ENCODE data around the gene MATN4. TPM values are rescaled to one million over a fixed set of nuclear protein-coding genes. Genes with fewer than 3 reads are reported as not detected.

The MATN4 gene
- total RNA-seq, 2 donors from 2014 or later, result 0.34 TPM; not detected in 1

- intact Hi-C loops (cut with DNase I), result no loop called here
- 49% methylated on average over 14 of the region's 15 CpGs for WGBS
- no peak overlapping the region for H3K4me3 ChIP-seq
Measured at GRCh38 chr20:45337367-45338120, 29.4 kb upstream of the MATN4 start.

GRCh38 chr20:45336530-45337366, 28.6 kb upstream of the MATN4 start:
- intact Hi-C loops (cut with DNase I), result no loop called here
- H3K4me3 ChIP-seq, result no peak overlapping the region
- H3K27ac ChIP-seq, result peak overlapping the region; percentile 42 to 54
- H3K27me3 ChIP-seq (replicated peaks; ENCODE audit: insufficient read depth), result no peaks in the 10 kb centered on the region
- peaks cover 0 to 5% of the 10 kb centered on the region in 2 donors for H3K36me3 ChIP-seq
- 61% methylated on average over 11 of the region's 11 CpGs for WGBS
- no peaks in the 10 kb centered on the region for H3K9me3 ChIP-seq
- H3K4me1 ChIP-seq (replicated peaks), result peaks cover 12% of the 10 kb centered on the region
- TF ChIP-seq POLR2AphosphoS5 (IDR thresholded peaks at IDR 0.05), result no peak
- TF ChIP-seq CTCF (IDR thresholded peaks at IDR 0.05), result no peak
- peak; percentile 24 for TF ChIP-seq POLR2A (IDR thresholded peaks at IDR 0.05)
- DNase-seq (ENCODE audit: low spot score), result no peak

More at GRCh38 chr20:45337367-45338120, 29.4 kb upstream of the MATN4 start:
- TF ChIP-seq POLR2AphosphoS5 (IDR thresholded peaks at IDR 0.05) (peak; percentile 34), POLR2A (IDR thresholded peaks at IDR 0.05) (no peak), CTCF (IDR thresholded peaks at IDR 0.05) (no peak)
- Histone ChIP-seq H3K27me3 (replicated peaks; ENCODE audit: insufficient read depth) (no peaks in the 10 kb centered on the region), H3K9me3 (no peaks in the 10 kb centered on the region), H3K36me3 (peaks cover 0 to 4% of the 10 kb centered on the region in 2 donors), H3K4me1 (replicated peaks) (peaks cover 18% of the 10 kb centered on the region), H3K27ac (peak overlapping the region; percentile 42 to 54)
- no peak for DNase-seq (ENCODE audit: low spot score)

- no peaks in the 10 kb centered on the region for H3K4me1 ChIP-seq (replicated peaks)
- 88% methylated on average over 3 of the region's 3 CpGs for WGBS
- no peak overlapping the region for H3K27ac ChIP-seq
- H3K36me3 ChIP-seq, result peaks cover 5 to 7% of the 10 kb centered on the region in 2 donors
- no peaks in the 10 kb centered on the region for H3K9me3 ChIP-seq
- DNase-seq (ENCODE audit: low spot score), result no peak
- no peak overlapping the region for H3K4me3 ChIP-seq
- no peaks in the 10 kb centered on the region for H3K27me3 ChIP-seq (replicated peaks; ENCODE audit: insufficient read depth)
- intact Hi-C loops (cut with DNase I), result no loop called here
- TF ChIP-seq POLR2A (IDR thresholded peaks at IDR 0.05) (no peak), CTCF (IDR thresholded peaks at IDR 0.05) (no peak), POLR2AphosphoS5 (IDR thresholded peaks at IDR 0.05) (no peak)
Measured at GRCh38 chr20:45330476-45330875, 22.4 kb upstream of the MATN4 start.

GRCh38 chr20:45329497-45330319, 21.6 kb upstream of the MATN4 start:
- Histone ChIP-seq H3K4me3 (no peak overlapping the region), H3K27ac (no peak overlapping the region), H3K27me3 (replicated peaks; ENCODE audit: insufficient read depth) (no peaks in the 10 kb centered on the region), H3K9me3 (no peaks in the 10 kb centered on the region), H3K36me3 (peaks cover 5 to 7% of the 10 kb centered on the region in 2 donors), H3K4me1 (replicated peaks) (no peaks in the 10 kb centered on the region)
- DNase-seq (ENCODE audit: low spot score), result peak; percentile 46
- 49% methylated on average over 7 of the region's 7 CpGs for WGBS
- intact Hi-C loops (cut with DNase I), result no loop called here
- TF ChIP-seq CTCF (IDR thresholded peaks at IDR 0.05) (no peak), POLR2AphosphoS5 (IDR thresholded peaks at IDR 0.05) (no peak), POLR2A (IDR thresholded peaks at IDR 0.05) (no peak)

All from prostate gland (tissue), 2 donors.